PC-3 (cell line): ENCODE data around the gene TLE3. TPM values are rescaled to one million over a fixed set of nuclear protein-coding genes. Genes with fewer than 3 reads are reported as not detected.
A peak's percentile ranks its signal among the peaks of the same experiment; 100 is the strongest.

Source experiments
- ATAC-seq: fragments of 200-7000 bp; cut with Tn5 transposase; 2 replicates; pipeline ENCODE4 v1.9.1; 2020; ENCODE audit warnings: mild to moderate bottlenecking, moderate library complexity
- BruUV-seq: library from RNA; stranded (reverse); fragments of 400-500 nt; replicated peaks from 2 replicates; lab custom pipeline; 2021; lab: Mats Ljungman, UMichigan
- CTCF ChIA-PET: fragments of 300-600 bp; sonication (Branson Sonifier 250); formaldehyde crosslinking; loops from one replicate; lab custom pipeline; 2022; ENCODE audit warnings: antibody characterized with exemption; lab: Charles Lee
- POLR2A ChIA-PET: fragments of 300-600 bp; sonication (Branson Sonifier 250); formaldehyde crosslinking; loops from one replicate; lab custom pipeline; 2022; ENCODE audit warnings: antibody characterized with exemption; ENCODE audit not compliant: unreplicated experiment; lab: Charles Lee
- DNase-seq: peaks from one replicate; pipeline ENCODE4 v3.0.0-alpha.2; 2015
- H2AFZ ChIP-seq: fragments of 300-600 bp; sonication (generic); 2 replicates; pipeline ENCODE4 v1.6.0; 2016; ENCODE audit warnings: antibody characterized with exemption, low read length
- H3F3A ChIP-seq: fragments of 300-600 bp; sonication (generic); one replicate; pipeline ENCODE4 v1.6.0; 2017; ENCODE audit warnings: antibody characterized with exemption, low read length, control low read depth, mild to moderate bottlenecking; ENCODE audit not compliant: unreplicated experiment
- H3K27ac ChIP-seq: fragments of 300-600 bp; sonication (generic); 2 replicates; pipeline ENCODE4 v1.5.1; 2016; ENCODE audit warnings: mild to moderate bottlenecking, low read length
- H3K27me3 ChIP-seq: fragments of 300-600 bp; sonication (generic); 2 replicates; pipeline ENCODE4 v1.6.1; 2016; ENCODE audit warnings: low read length, mixed read lengths
- H3K36me3 ChIP-seq: fragments of 300-600 bp; sonication (generic); 2 replicates; pipeline ENCODE4 v1.6.1; 2016; ENCODE audit warnings: low read depth, mixed run types, low read length, mixed read lengths
- H3K4me1 ChIP-seq: fragments of 300-600 bp; sonication (generic); 2 replicates; pipeline ENCODE4 v1.5.1; 2016; ENCODE audit warnings: low read length; ENCODE audit not compliant: insufficient read depth
- H3K4me2 ChIP-seq: fragments of 300-600 bp; sonication (generic); 2 replicates; pipeline ENCODE4 v1.6.0; 2016; ENCODE audit warnings: low read length
- H3K4me3 ChIP-seq: fragments of 300-600 bp; sonication (generic); 2 replicates; pipeline ENCODE4 v1.5.1; 2016; ENCODE audit warnings: mild to moderate bottlenecking, low read length, mixed read lengths
- H3K79me2 ChIP-seq: fragments of 300-600 bp; sonication (generic); 2 replicates; pipeline ENCODE4 v1.6.1; 2017; ENCODE audit warnings: low read length, mixed read lengths
- H3K9ac ChIP-seq: fragments of 300-600 bp; sonication (generic); 2 replicates; pipeline ENCODE4 v1.6.0; 2016; ENCODE audit warnings: mild to moderate bottlenecking, low read length
- H3K9me2 ChIP-seq: fragments of 300-600 bp; sonication (generic); replicated peaks from 2 replicates; pipeline ENCODE4 v1.6.1; 2016; ENCODE audit warnings: mixed run types, low read length, mixed read lengths
- H3K9me3 ChIP-seq: fragments of 300-600 bp; sonication (generic); 2 replicates; pipeline ENCODE4 v1.6.1; 2016; ENCODE audit warnings: low read length, mixed read lengths
- H4K20me1 ChIP-seq: fragments of 300-600 bp; sonication (generic); 2 replicates; pipeline ENCODE4 v1.6.1; 2016; ENCODE audit warnings: low read length, mixed read lengths
- CTCF ChIP-seq: fragments of 300-600 bp; sonication (generic); conservative IDR thresholded peaks from 2 replicates; pipeline ENCODE4 v1.5.1; 2017; ENCODE audit warnings: antibody characterized with exemption, low read depth, mild to moderate bottlenecking, low read length
- EZH2 ChIP-seq: fragments of 300-600 bp; sonication (generic); IDR thresholded peaks from one replicate; pipeline ENCODE4 v1.6.1; 2017; ENCODE audit warnings: antibody characterized with exemption, mild to moderate bottlenecking, low read length; ENCODE audit not compliant: unreplicated experiment
- EZH2phosphoT487 ChIP-seq: fragments of 300-600 bp; sonication (generic); IDR thresholded peaks from 2 replicates; pipeline ENCODE4 v1.6.1; 2018; ENCODE audit warnings: mild to moderate bottlenecking, antibody characterized with exemption, low read length, borderline replicate concordance
- intact Hi-C: fragments of 100-400 bp; cut with micrococcal nuclease; formaldehyde crosslinking; loops from 2 replicates; pipeline ENCODE4 v1.9.0; 2023
- total RNA-seq: library from RNA; depleted of rRNA; stranded (reverse); fragments of >200 nt; gene quantifications from 2 replicates; pipeline ENCODE4 v1.2.3, GENCODE V29; 2014

The TLE3 gene
- total RNA-seq, 1 experiment from 2014 or later: 72.5 TPM

GRCh38 chr15:70048578-70049514, 48.9 kb downstream of the TLE3 start:
- POLR2A ChIA-PET: no interaction called here
- no peak for ATAC-seq

GRCh38 chr15:70048198-70048565, 49.5 kb downstream of the TLE3 start:
- intact Hi-C loops: no loop called here
- ATAC-seq: no peak
- no TSS peak for BruUV-seq

More at GRCh38 chr15:70048578-70049514, 48.9 kb downstream of the TLE3 start:
- Histone ChIP-seq H3K27me3 (no peaks in the 10 kb centered on the region), H3K4me3 (no peak overlapping the region), H2AFZ (no peak overlapping the region), H3K9ac (no peak overlapping the region), H3F3A (no peaks in the 10 kb centered on the region), H3K9me3 (no peaks in the 10 kb centered on the region), H3K4me1 (0 out of 2 replicates have a peak, but pooled peaks cover 7% of the 10 kb centered on the region), H3K9me2 (no peaks in the 10 kb centered on the region), H3K27ac (no peak overlapping the region), H3K36me3 (peaks cover 25% of the 10 kb centered on the region), H4K20me1 (no peaks in the 10 kb centered on the region), H3K4me2 (no peak overlapping the region), H3K79me2 (no peaks in the 10 kb centered on the region)
- intact Hi-C loops: no loop called here
- TF ChIP-seq CTCF (no peak), EZH2 (no peak), EZH2phosphoT487 (no peak)
- BruUV-seq: TSS peak; percentile 21
- CTCF ChIA-PET: interaction anchor here (0.6 kb wide), 1 partner anchor 314 kb away, joined by 5 read pairs; no protein-coding TSS in a partner anchor
- DNase-seq: no peak

More at GRCh38 chr15:70048198-70048565, 49.5 kb downstream of the TLE3 start:
- H2AFZ ChIP-seq: no peak overlapping the region
- no peaks in the 10 kb centered on the region for H3F3A ChIP-seq
- H3K4me3 ChIP-seq: no peak overlapping the region
- no peak overlapping the region for H3K4me2 ChIP-seq
- 0 out of 2 replicates have a peak, but pooled peaks cover 7% of the 10 kb centered on the region for H3K4me1 ChIP-seq
- no peaks in the 10 kb centered on the region for H3K79me2 ChIP-seq
- ChIA-PET POLR2A (no interaction called here), CTCF (no interaction called here)
- H4K20me1 ChIP-seq: no peaks in the 10 kb centered on the region
- no peaks in the 10 kb centered on the region for H3K27me3 ChIP-seq
- H3K36me3 ChIP-seq: peaks cover 25% of the 10 kb centered on the region
- no peak for DNase-seq
- no peak overlapping the region for H3K27ac ChIP-seq
- no peak for TF ChIP-seq EZH2phosphoT487
- no peak for TF ChIP-seq CTCF
- TF ChIP-seq EZH2: no peak
- no peaks in the 10 kb centered on the region for H3K9me3 ChIP-seq
- H3K9ac ChIP-seq: no peak overlapping the region
- H3K9me2 ChIP-seq: no peaks in the 10 kb centered on the region
